Activated T-cell treated with anti-CD3 and anti-CD28 coated beads for 1 hour (primary cell): Measurements from ENCODE around the gene SMIM35.
"Not testable (repeated sequence)": the region's sequence is repeated elsewhere in the genome, so short reads cannot be mapped to it uniquely, and the experiment has no call there.

ENCODE experiments used
- DNase-seq: peaks from one replicate; pipeline ENCODE4 v3.0.0-alpha.2; 2020; ENCODE audit warnings: low read depth

The SMIM35 gene

GRCh38 chr11:118080296-118080695, 6.5 kb downstream of the SMIM35 start:
- DNase-seq = no peak

- DNase-seq = no peak
These were observed 7.3 kb downstream of the SMIM35 start for GRCh38 chr11:118079491-118079890.

GRCh38 chr11:118078911-118079411, 7.8 kb downstream of the SMIM35 start:
- no peak for DNase-seq

GRCh38 chr11:118076754-118077281, 9.9 kb downstream of the SMIM35 start, which contains the start of gene TMPRSS4:
Gene TMPRSS4, plus strand, starts transcription at chr11:118077078. Its CDS starts 225 bp downstream, at chr11:118077303.
- no peak for DNase-seq

GRCh38 chr11:118074785-118075184, 12.0 kb downstream of the SMIM35 start:
- no peak for DNase-seq

GRCh38 chr11:118074091-118074685, 12.6 kb downstream of the SMIM35 start:
- no peak for DNase-seq

GRCh38 chr11:118073554-118073953, 13.2 kb downstream of the SMIM35 start:
- DNase-seq = no peak

GRCh38 chr11:118071416-118072030, 15.2 kb downstream of the SMIM35 start:
- DNase-seq = no peak

GRCh38 chr11:118068945-118069612, 17.7 kb downstream of the SMIM35 start:
- no peak for DNase-seq

GRCh38 chr11:118068206-118068944, 18.4 kb downstream of the SMIM35 start:
- DNase-seq = no peak

GRCh38 chr11:118067006-118067405, 19.8 kb downstream of the SMIM35 start:
- no peak for DNase-seq

GRCh38 chr11:118065384-118065783, 21.4 kb downstream of the SMIM35 start:
- DNase-seq = no peak

- no peak for DNase-seq
These were observed 21.8 kb downstream of the SMIM35 start for GRCh38 chr11:118064956-118065355.

GRCh38 chr11:118062631-118063030, 24.1 kb downstream of the SMIM35 start:
- DNase-seq = not testable (repeated sequence)

- not testable (repeated sequence) for DNase-seq
These were observed 24.6 kb downstream of the SMIM35 start for GRCh38 chr11:118062181-118062580.

- no peak for DNase-seq
These were observed 25.1 kb downstream of the SMIM35 start for GRCh38 chr11:118061586-118062125.

GRCh38 chr11:118060869-118061268, 25.9 kb downstream of the SMIM35 start:
- DNase-seq = no peak

GRCh38 chr11:118060081-118060661, 26.6 kb downstream of the SMIM35 start:
- no peak for DNase-seq

- no peak for DNase-seq
These were observed 27.4 kb downstream of the SMIM35 start for GRCh38 chr11:118059246-118059940.

- DNase-seq = no peak
These were observed 28.2 kb downstream of the SMIM35 start for GRCh38 chr11:118058311-118059245.
